ENCODE data around the gene MYO15B.

Gene MYO15B

GRCh38 chr17:75558666-75559530 lies 28.7 kb upstream of the MYO15B start:
- DNase-seq (ENCODE audit: low read depth), result no peak
- TF ChIP-seq CTCF (conservative IDR thresholded peaks at IDR 0.05; ENCODE audit: low read length), result no peak
- no peak overlapping the region for H3K4me3 ChIP-seq (ENCODE audit: low read length)

GRCh38 chr17:75559958-75560533 lies 27.6 kb upstream of the MYO15B start:
- no peak for DNase-seq (ENCODE audit: low read depth)

GRCh38 chr17:75561927-75562603 lies 25.5 kb upstream of the MYO15B start:
- peak; percentile 76 for DNase-seq (ENCODE audit: low read depth)
- H3K4me3 ChIP-seq (ENCODE audit: low read length), result no peak overlapping the region
- TF ChIP-seq CTCF (conservative IDR thresholded peaks at IDR 0.05; ENCODE audit: low read length), result no peak

More at GRCh38 chr17:75559958-75560533, 27.6 kb upstream of the MYO15B start:
- no peak for TF ChIP-seq CTCF (conservative IDR thresholded peaks at IDR 0.05; ENCODE audit: low read length)
- H3K4me3 ChIP-seq (ENCODE audit: low read length), result no peak overlapping the region

- TF ChIP-seq CTCF (conservative IDR thresholded peaks at IDR 0.05; ENCODE audit: low read length), result no peak
- no peak overlapping the region for H3K4me3 ChIP-seq (ENCODE audit: low read length)
Observed at GRCh38 chr17:75563063-75563758, 24.4 kb upstream of the MYO15B start.

GRCh38 chr17:75564195-75564594 lies 23.4 kb upstream of the MYO15B start:
- no peak for TF ChIP-seq CTCF (conservative IDR thresholded peaks at IDR 0.05; ENCODE audit: low read length)
- H3K4me3 ChIP-seq (ENCODE audit: low read length), result no peak overlapping the region
- no peak for DNase-seq (ENCODE audit: low read depth)

More at GRCh38 chr17:75563063-75563758, 24.4 kb upstream of the MYO15B start:
- no peak for DNase-seq (ENCODE audit: low read depth)

- no peak for TF ChIP-seq CTCF (conservative IDR thresholded peaks at IDR 0.05; ENCODE audit: low read length)
Observed at GRCh38 chr17:75565066-75565465, 22.5 kb upstream of the MYO15B start.

More at GRCh38 chr17:75565066-75565465, 22.5 kb upstream of the MYO15B start:
- DNase-seq (ENCODE audit: low read depth), result peak; percentile 54
- no peak overlapping the region for H3K4me3 ChIP-seq (ENCODE audit: low read length)
